ENCODE measurements around the gene SIMC1. TPM values are rescaled to one million over a fixed set of nuclear protein-coding genes. Genes with fewer than 3 reads are reported as not detected.

SIMC1 gene
- total and polyA plus RNA-seq, 8 donors: 6.1 to 58.3 (median 15.9) TPM

GRCh38 chr5:176342766-176343458, 104.7 kb downstream of the SIMC1 start:
- no peaks in the 10 kb centered on the region for H3K9me3 ChIP-seq
- intact Hi-C loops (cut with DNase I; ENCODE audit: low total_unique reads): no loop called here
- 60 to 77% (median 69%) methylated on average over 2 of the region's 2 CpGs for WGBS, 5 donors
- H3K4me1 ChIP-seq: no peaks in the 10 kb centered on the region
- no peaks in the 10 kb centered on the region for H3K27me3 ChIP-seq
- TF ChIP-seq POLR2A (IDR thresholded peaks at IDR 0.05) (no peak), EP300 (IDR thresholded peaks at IDR 0.05) (no peak), CTCF (IDR thresholded peaks at IDR 0.05) (no peak), POLR2AphosphoS5 (IDR thresholded peaks at IDR 0.05) (no peak)
- no peak overlapping the region for H3K4me3 ChIP-seq
- H3K27ac ChIP-seq: no peak overlapping the region
- DNase-seq: no peak
- H3K36me3 ChIP-seq: peaks cover 34 to 93% (median 88%) of the 10 kb centered on the region in 4 donors

DNA sequence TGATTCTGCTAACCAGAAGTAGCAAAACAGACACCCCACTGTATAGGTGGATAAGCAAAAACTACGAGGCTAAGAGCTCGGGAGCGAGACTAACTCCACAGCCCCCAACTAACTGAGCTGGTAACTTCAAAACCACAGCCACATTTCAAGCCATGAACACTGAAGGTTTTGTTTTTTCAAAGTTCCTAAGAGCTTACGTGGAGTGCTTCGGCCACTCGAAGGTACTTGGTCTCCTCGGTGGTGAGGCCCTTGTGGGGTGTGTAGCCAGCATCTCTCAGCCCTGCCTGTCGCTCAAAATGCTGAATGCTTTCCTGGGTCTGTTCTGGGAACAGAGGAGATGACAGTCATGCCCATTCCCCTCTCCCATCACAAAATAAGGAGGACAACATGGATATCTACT, 112.2 kb downstream of the SIMC1 start:
- no peak for TF ChIP-seq EP300 (IDR thresholded peaks at IDR 0.05)
- no peak for TF ChIP-seq CTCF (IDR thresholded peaks at IDR 0.05)
- TF ChIP-seq POLR2AphosphoS5 (IDR thresholded peaks at IDR 0.05): no peak
- no peak for TF ChIP-seq POLR2A (IDR thresholded peaks at IDR 0.05)
- H3K4me1 ChIP-seq: peaks cover 0 to 9% (median 0%) of the 10 kb centered on the region in 4 donors
- H3K27ac ChIP-seq: no peak overlapping the region
- intact Hi-C loops (cut with DNase I; ENCODE audit: low total_unique reads): no loop called here
- DNase-seq: no peak
- H3K4me3 ChIP-seq: no peak overlapping the region
- peaks cover 81 to 100% (median 100%) of the 10 kb centered on the region in 4 donors for H3K36me3 ChIP-seq
- 93 to 98% (median 95%) methylated on average over 8 of the region's 8 CpGs for WGBS, 5 donors
- no peaks in the 10 kb centered on the region for H3K27me3 ChIP-seq
- no peaks in the 10 kb centered on the region for H3K9me3 ChIP-seq

- Histone ChIP-seq H3K4me3 (no peak overlapping the region), H3K36me3 (peaks cover 64 to 100% (median 99%) of the 10 kb centered on the region in 4 donors), H3K27ac (no peak overlapping the region), H3K9me3 (no peaks in the 10 kb centered on the region), H3K27me3 (no peaks in the 10 kb centered on the region), H3K4me1 (peaks cover 0 to 13% (median 0%) of the 10 kb centered on the region in 4 donors)
- TF ChIP-seq POLR2AphosphoS5 (IDR thresholded peaks at IDR 0.05) (no peak), CTCF (IDR thresholded peaks at IDR 0.05) (no peak), EP300 (IDR thresholded peaks at IDR 0.05) (no peak), POLR2A (IDR thresholded peaks at IDR 0.05) (no peak)
- no peak for DNase-seq
- 91 to 97% (median 94%) methylated on average over 5 of the region's 5 CpGs for WGBS, 5 donors
- intact Hi-C loops (cut with DNase I; ENCODE audit: low total_unique reads): no loop called here
Measured at GRCh38 chr5:176352116-176352878, 114.1 kb downstream of the SIMC1 start.

DNA sequence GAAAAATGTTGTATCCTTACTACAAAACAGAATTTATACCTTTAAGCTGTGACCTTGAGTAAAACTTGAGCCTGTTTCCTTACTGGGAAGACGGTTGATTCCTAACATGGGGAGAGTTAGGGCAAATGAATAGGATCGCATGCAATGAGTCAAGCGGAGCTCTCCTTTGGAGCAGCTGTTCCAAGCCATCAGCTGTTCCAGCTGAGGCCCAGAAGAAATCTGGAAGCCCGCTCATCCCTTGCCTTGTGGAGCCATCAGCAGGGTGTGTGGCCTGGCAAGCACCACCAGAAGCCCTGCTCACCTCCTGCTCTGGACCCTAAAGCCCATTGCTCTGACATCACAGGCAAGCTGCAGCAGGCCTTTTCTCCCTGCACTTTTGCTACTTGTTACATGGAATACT, 115.3 kb downstream of the SIMC1 start:
- peaks cover 0 to 24% (median 4%) of the 10 kb centered on the region in 4 donors for H3K4me1 ChIP-seq
- intact Hi-C loops (cut with DNase I; ENCODE audit: low total_unique reads): no loop called here
- WGBS, 5 donors: 92 to 96% (median 92%) methylated on average over 3 to 4 of the region's 4 CpGs
- H3K9me3 ChIP-seq: no peaks in the 10 kb centered on the region
- peaks cover 55 to 99% (median 98%) of the 10 kb centered on the region in 4 donors for H3K36me3 ChIP-seq
- no peak overlapping the region for H3K4me3 ChIP-seq
- H3K27me3 ChIP-seq: no peaks in the 10 kb centered on the region
- TF ChIP-seq EP300 (IDR thresholded peaks at IDR 0.05) (no peak), POLR2A (IDR thresholded peaks at IDR 0.05) (no peak), POLR2AphosphoS5 (IDR thresholded peaks at IDR 0.05) (no peak), CTCF (IDR thresholded peaks at IDR 0.05) (no peak)
- no peak for DNase-seq
- H3K27ac ChIP-seq: no peak overlapping the region

All from stomach (tissue), 9 donors.